GM12878 (cell line): ENCODE results near the gene EDNRB. TPM values are rescaled to one million over a fixed set of nuclear protein-coding genes. Genes with fewer than 3 reads are reported as not detected.

Experiments used
- ATAC-seq: fragments of 200-7000 bp; cut with Tn5 transposase; 3 replicates; pipeline ENCODE4 v1.9.1; 2020; ENCODE audit warnings: mild to moderate bottlenecking, moderate library complexity
- BruUV-seq: library from RNA; stranded (reverse); fragments of 400-500 nt; replicated peaks from 2 replicates; lab custom pipeline; 2021; lab: Mats Ljungman, UMichigan
- CTCF ChIA-PET: fragments of 300-600 bp; sonication (Branson Sonifier 250); formaldehyde crosslinking; extraction: SDS; loops from one replicate; lab custom pipeline; 2021; ENCODE audit warnings: inconsistent platforms; lab: Yijun Ruan, JAX
- POLR2A ChIA-PET: fragments of 350-600 bp; formaldehyde crosslinking; extraction: SDS; loops from one replicate; lab custom pipeline; 2021; ENCODE audit warnings: inconsistent platforms; lab: Charles Lee
- RAD21 ChIA-PET: fragments of 300-600 bp; sonication (Branson Sonifier 250); formaldehyde crosslinking; loops from one replicate; lab custom pipeline; 2023; ENCODE audit warnings: antibody characterized with exemption; ENCODE audit not compliant: unreplicated experiment; lab: Charles Lee
- SMC1A ChIA-PET: fragments of 300-600 bp; sonication (Branson Sonifier 250); formaldehyde crosslinking; loops from one replicate; lab custom pipeline; 2023; ENCODE audit not compliant: unreplicated experiment, uncharacterized antibody; lab: Charles Lee
- DNase-seq: peaks from one replicate; pipeline ENCODE4 v3.0.0-alpha.2; 2011; ENCODE audit warnings: low read depth, low spot score
- FAIRE-seq: peaks from 3 replicates; lab custom pipeline; 2011; peaks lifted over from hg19 to GRCh38; lab: Jason Lieb, UNC
- H2AFZ ChIP-seq: 2 replicates; pipeline ENCODE4 v1.6.0; 2011; ENCODE audit warnings: low read depth, low read length, control low read depth; ENCODE audit not compliant: control insufficient read depth
- H3K27ac ChIP-seq: 2 replicates; pipeline ENCODE4 v1.5.1; 2011; ENCODE audit warnings: control low read depth; ENCODE audit not compliant: control insufficient read depth, insufficient read depth
- H3K27me3 ChIP-seq, 2 experiments: replicated peaks in 1 of 2; 2 replicates each; pipeline versions ENCODE4 v1.6.0 to v1.6.1; 2011; ENCODE audit warnings: low read length in 1 of 2; ENCODE audit not compliant: control insufficient read depth in 2 of 2, insufficient read depth in 2 of 2
- H3K36me3 ChIP-seq, 2 experiments: 2 replicates each; pipeline ENCODE4 v1.5.1; 2011; ENCODE audit warnings: low read length in 1 of 2; ENCODE audit not compliant: control insufficient read depth in 2 of 2, insufficient read depth in 2 of 2
- H3K4me1 ChIP-seq: 2 replicates; pipeline ENCODE4 v1.6.1; 2011; ENCODE audit warnings: mild to moderate bottlenecking, low read length, moderate library complexity, mixed read lengths; ENCODE audit not compliant: control insufficient read depth, insufficient read depth
- H3K4me2 ChIP-seq: 2 replicates; pipeline ENCODE4 v1.6.0; 2011; ENCODE audit warnings: control low read depth; ENCODE audit not compliant: control insufficient read depth, insufficient read depth
- H3K4me3 ChIP-seq: fragments of 200-600 bp; sonication (generic); 2 replicates; pipeline ENCODE4 v1.5.1; 2016
- H3K79me2 ChIP-seq: 2 replicates; pipeline ENCODE4 v1.6.0; 2011; ENCODE audit warnings: low read length; ENCODE audit not compliant: control insufficient read depth, insufficient read depth
- H3K9ac ChIP-seq: 2 replicates; pipeline ENCODE4 v1.8.0; 2011; ENCODE audit warnings: low read length, control low read depth, mixed read lengths; ENCODE audit not compliant: control insufficient read depth, insufficient read depth
- H3K9me3 ChIP-seq: replicated peaks from 3 replicates; pipeline ENCODE4 v1.5.1; 2011; ENCODE audit warnings: mild to moderate bottlenecking, low read length; ENCODE audit not compliant: control insufficient read depth, insufficient read depth
- H4K20me1 ChIP-seq: 2 replicates; pipeline ENCODE4 v1.6.0; 2011; ENCODE audit not compliant: control insufficient read depth, insufficient read depth
- BMI1 ChIP-seq: fragments of 450-650 bp; IDR thresholded peaks from 2 replicates; pipeline ENCODE4 v1.6.1; 2016; ENCODE audit warnings: mild to moderate bottlenecking, moderate library complexity, borderline replicate concordance
- CEBPB ChIP-seq, 2 experiments: fragments of 150-350 bp in 1 of 2; IDR thresholded peaks; 2 replicates each; pipeline ENCODE4 v1.6.1; 2012 to 2014; ENCODE audit warnings: low read depth in 2 of 2, low read length in 2 of 2, borderline replicate concordance in 1 of 2, inconsistent platforms in 1 of 2
- EP300 ChIP-seq, 2 experiments: fragments of 150-350 bp in 1 of 2; IDR thresholded peaks; 2 replicates each; pipeline ENCODE4 v1.6.1; 2011 to 2012; ENCODE audit warnings: low read depth in 2 of 2, low read length in 2 of 2, borderline replicate concordance in 1 of 2, improper control_type of control experiment in 1 of 2, inconsistent platforms in 1 of 2; ENCODE audit not compliant: control insufficient read depth in 1 of 2
- HDAC6 ChIP-seq: fragments of 200-600 bp; sonication (generic); IDR thresholded peaks from one replicate; pipeline ENCODE4 v1.8.0; 2017; ENCODE audit warnings: antibody characterized with exemption; ENCODE audit not compliant: unreplicated experiment
- PRDM15 ChIP-seq: fragments of 450-650 bp; formaldehyde crosslinking; IDR thresholded peaks from 2 replicates; pipeline ENCODE4 v1.4.0; 2020; ENCODE audit warnings: mild to moderate bottlenecking, moderate library complexity
- SIN3A ChIP-seq: IDR thresholded peaks from 2 replicates; pipeline ENCODE4 v1.6.1; 2012; ENCODE audit warnings: low read depth, low read length, improper control_type of control experiment
- SMAD5 ChIP-seq: IDR thresholded peaks from 2 replicates; pipeline ENCODE4 v1.6.1; 2016; ENCODE audit warnings: antibody characterized with exemption, low read depth
- ZBTB40 ChIP-seq: fragments of 450-650 bp; IDR thresholded peaks from 2 replicates; pipeline ENCODE4 v1.6.1; 2016; ENCODE audit warnings: mild to moderate bottlenecking, moderate library complexity, borderline replicate concordance
- WGBS: methylation state at CpG from one replicate; pipeline ENCODE4 v1.1.6; 2016; ENCODE audit warnings: low lambda C conversion rate; ENCODE audit not compliant: insufficient replicate concordance, insufficient coverage; ENCODE audit errors: missing lambda C conversion rate; 5-methylcytosine and 5-hydroxymethylcytosine counted together
- in situ Hi-C: fragments of 300-500 bp; cut with MboI; formaldehyde crosslinking; loops from 9 replicates; pipeline ENCODE4 v1.14.3; 2018; ENCODE audit warnings: mixed read lengths
- intact Hi-C: fragments of 100-400 bp; cut with micrococcal nuclease; formaldehyde crosslinking; loops from one replicate; pipeline ENCODE4 v1.14.2; 2022; ENCODE audit not compliant: unreplicated experiment
- polyA plus RNA-seq, 11 experiments: library from polyadenylated mRNA; depleted of rRNA in 4 of 11; unstranded in 6 of 11; stranded (reverse) in 5 of 11; fragments of >200 nt; fragmentation: Nextera tagmentation in 4 of 11; fragmentation: Illumina TruSeq in 1 of 11; extraction: Ambion mirVana in 4 of 11; extraction: Trizol in 1 of 11; gene quantifications; 1 replicate in 1 of 11; 2 replicates in 10 of 11; pipeline versions ENCODE4 v1.2.1 to v1.2.3, GENCODE V29; 2011 to 2016; ENCODE audit warnings: inconsistent platforms in 2 of 11, missing spikeins in 2 of 11, low read depth in 1 of 11
- total RNA-seq, 4 experiments: library from RNA; depleted of rRNA in 3 of 4; stranded (reverse); fragments of >200 nt in 3 of 4; fragmentation: Illumina TruSeq in 1 of 4; extraction: Trizol in 1 of 4; gene quantifications; 2 replicates each; pipeline versions ENCODE4 v1.2.1 to v1.2.3, GENCODE V29; 2013 to 2021
- TF ChIP-seq, protein P1 (sequence below): IDR thresholded peaks from 2 replicates; pipeline ENCODE4 v1.6.1; 2012; ENCODE audit warnings: low read depth, low read length, improper control_type of control experiment

EDNRB gene
- total and polyA plus RNA-seq, 10 of the 15 experiments (the other 5 are each of a cell fraction or from before 2014, with no cell fraction given) = not detected

DNA sequence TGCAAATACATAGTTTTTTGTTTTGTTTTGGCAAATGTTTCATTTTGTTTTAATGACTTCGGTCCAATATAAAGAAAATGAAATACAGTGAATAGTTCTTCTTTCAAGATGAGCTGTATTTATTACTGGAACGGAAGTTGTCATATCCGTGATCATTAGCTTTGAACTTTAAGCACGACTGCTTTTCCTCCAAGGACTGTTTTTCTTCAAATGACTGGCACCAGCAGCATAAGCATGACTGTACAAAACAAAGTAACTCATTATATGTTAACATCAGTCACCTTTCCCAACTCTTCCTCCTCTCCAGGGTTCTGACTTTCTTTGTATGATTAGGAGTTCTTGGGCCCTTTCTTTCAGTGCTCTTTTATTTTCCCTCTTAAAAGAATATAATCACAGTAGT lies 20.5 kb downstream of the EDNRB start (continued):
- TF ChIP-seq ZBTB40 = peak; percentile 31; the same call in 1 of the 2 replicates
- TF ChIP-seq, protein P1, sequence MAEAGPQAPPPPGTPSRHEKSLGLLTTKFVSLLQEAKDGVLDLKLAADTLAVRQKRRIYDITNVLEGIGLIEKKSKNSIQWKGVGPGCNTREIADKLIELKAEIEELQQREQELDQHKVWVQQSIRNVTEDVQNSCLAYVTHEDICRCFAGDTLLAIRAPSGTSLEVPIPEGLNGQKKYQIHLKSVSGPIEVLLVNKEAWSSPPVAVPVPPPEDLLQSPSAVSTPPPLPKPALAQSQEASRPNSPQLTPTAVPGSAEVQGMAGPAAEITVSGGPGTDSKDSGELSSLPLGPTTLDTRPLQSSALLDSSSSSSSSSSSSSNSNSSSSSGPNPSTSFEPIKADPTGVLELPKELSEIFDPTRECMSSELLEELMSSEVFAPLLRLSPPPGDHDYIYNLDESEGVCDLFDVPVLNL = no peak
- peak; percentile 62; the same call in 1 of the 2 replicates for TF ChIP-seq BMI1

- SMC1A ChIA-PET = interaction anchor here (1.0 to 1.6 kb wide), 9 partner anchors 8 to 224 kb away, joined by 3 to 5 read pairs (median 4); no protein-coding TSS in a partner anchor
- FAIRE-seq (no peak), ATAC-seq (peak; percentile 52), DNase-seq (no peak)
- no peak overlapping the region for H2AFZ ChIP-seq
- H3K4me2 ChIP-seq = no peak overlapping the region
- no peaks in the 10 kb centered on the region for H3K79me2 ChIP-seq
- no peak overlapping the region for H3K9ac ChIP-seq
- POLR2A ChIA-PET = no interaction called here
- no peaks in the 10 kb centered on the region for H3K36me3 ChIP-seq
- in situ Hi-C loops = no loop called here
- H3K27ac ChIP-seq = no peak overlapping the region
- no peaks in the 10 kb centered on the region for H3K27me3 ChIP-seq
- RAD21 ChIA-PET = interaction anchor here (1.0 to 1.8 kb wide), 2 partner anchors 9 to 224 kb away, joined by 3 to 4 read pairs; no protein-coding TSS in a partner anchor
- H3K4me1 ChIP-seq = no peaks in the 10 kb centered on the region; the same call in 1 of the 2 replicates
- CTCF ChIA-PET = interaction anchor here (1.1 to 1.5 kb wide), 3 partner anchors 10 to 224 kb away, joined by 3 to 10 read pairs (median 3); no protein-coding TSS in a partner anchor
- no peaks in the 10 kb centered on the region for H4K20me1 ChIP-seq
- WGBS = 98% methylated on average over 2 of the region's 2 CpGs
- H3K4me3 ChIP-seq = no peak overlapping the region
- intact Hi-C loops = no loop called here
- BruUV-seq = no TSS peak
- H3K9me3 ChIP-seq = no peaks in the 10 kb centered on the region
- TF ChIP-seq SMAD5 (no peak), SIN3A (no peak), EP300 (IDR thresholded peaks at IDR 0.05; ENCODE audit: borderline replicate concordance in 1 of 2, control insufficient read depth in 1 of 2, low read depth in 2 of 2, low read length in 2 of 2) (no peak), PRDM15 (CRISPR knock-in tag) (no peak), CEBPB (IDR thresholded peaks at IDR 0.05; ENCODE audit: borderline replicate concordance in 1 of 2, low read depth in 2 of 2, low read length in 2 of 2) (no peak), HDAC6 (no peak)
Observed at GRCh38 chr13:77896977-77897376, 21.7 kb downstream of the EDNRB start.
